ENCODE measurements around the gene PUS1. TPM values are rescaled to one million over a fixed set of nuclear protein-coding genes. Genes with fewer than 3 reads are reported as not detected.

The PUS1 gene
- total and polyA plus RNA-seq, 4 donors: 6.5 to 20.2 (median 18.8) TPM

GRCh38 chr12:131897875-131898274, 31.2 kb upstream of the PUS1 start:
- ATAC-seq (ENCODE audit: low FRiP score) (no peak), DNase-seq (peak in 1 of 2 donors; percentile 30)
- 66 to 79% methylated on average over 9 of the region's 9 CpGs for WGBS, 2 donors
- H3K27ac ChIP-seq (ENCODE audit: low read depth in 1 of 2, low read length in 2 of 2): no peak overlapping the region
- H3K4me1 ChIP-seq (ENCODE audit: control insufficient read depth in 1 of 2, insufficient read depth in 2 of 2, low read length in 2 of 2): no peaks in the 10 kb centered on the region
- no peaks in the 10 kb centered on the region for H3K9me3 ChIP-seq (ENCODE audit: control insufficient read depth, low read length)
- H3K27me3 ChIP-seq (ENCODE audit: control insufficient read depth in 1 of 2, insufficient read depth in 2 of 2, low read length in 1 of 2): no peaks in the 10 kb centered on the region
- H3K36me3 ChIP-seq (ENCODE audit: control insufficient read depth in 1 of 2, insufficient read depth in 2 of 2, low read length in 1 of 2): no peaks in the 10 kb centered on the region
- intact Hi-C loops (cut with DNase I): loop anchor here in 1 of 2 donors (2.0 to 10.0 kb wide), 2 partner anchors 13 to 247 kb away; partner anchors contain the start of genes DDX51 and NOC4L
- H3K4me3 ChIP-seq (ENCODE audit: low read length in 2 of 2): no peak overlapping the region

- Histone ChIP-seq H3K36me3 (ENCODE audit: control insufficient read depth in 1 of 2, insufficient read depth in 2 of 2, low read length in 1 of 2) (no peaks in the 10 kb centered on the region), H3K9me3 (ENCODE audit: control insufficient read depth, low read length) (no peaks in the 10 kb centered on the region), H3K4me1 (ENCODE audit: control insufficient read depth in 1 of 2, insufficient read depth in 2 of 2, low read length in 2 of 2) (no peaks in the 10 kb centered on the region), H3K4me3 (ENCODE audit: low read length in 2 of 2) (no peak overlapping the region), H3K27ac (ENCODE audit: low read depth in 1 of 2, low read length in 2 of 2) (no peak overlapping the region), H3K27me3 (ENCODE audit: control insufficient read depth in 1 of 2, insufficient read depth in 2 of 2, low read length in 1 of 2) (no peaks in the 10 kb centered on the region)
- peak in 1 of 2 donors; percentile 62 for DNase-seq
- WGBS, 2 donors: 82 to 96% methylated on average over 6 of the region's 6 CpGs
- no peak for ATAC-seq (ENCODE audit: low FRiP score)
- intact Hi-C loops (cut with DNase I): no loop called here
These were observed 28.7 kb upstream of the PUS1 start for GRCh38 chr12:131900397-131900796.

- Histone ChIP-seq H3K36me3 (ENCODE audit: control insufficient read depth in 1 of 2, insufficient read depth in 2 of 2, low read length in 1 of 2) (no peaks in the 10 kb centered on the region), H3K4me3 (ENCODE audit: low read length in 2 of 2) (no peak overlapping the region), H3K27me3 (ENCODE audit: control insufficient read depth in 1 of 2, insufficient read depth in 2 of 2, low read length in 1 of 2) (no peaks in the 10 kb centered on the region), H3K27ac (ENCODE audit: low read depth in 1 of 2, low read length in 2 of 2) (no peak overlapping the region), H3K4me1 (ENCODE audit: control insufficient read depth in 1 of 2, insufficient read depth in 2 of 2, low read length in 2 of 2) (no peaks in the 10 kb centered on the region), H3K9me3 (ENCODE audit: control insufficient read depth, low read length) (no peaks in the 10 kb centered on the region)
- 75 to 78% methylated on average over 30 of the region's 30 CpGs for WGBS, 2 donors
- intact Hi-C loops (cut with DNase I): no loop called here
- ATAC-seq (ENCODE audit: low FRiP score) (no peak), DNase-seq (peak; percentile 44 to 45)
These were observed 27.4 kb upstream of the PUS1 start for GRCh38 chr12:131901431-131902331.

- no peak for ATAC-seq (ENCODE audit: low FRiP score)
- no peaks in the 10 kb centered on the region for H3K27me3 ChIP-seq (ENCODE audit: control insufficient read depth in 1 of 2, insufficient read depth in 2 of 2, low read length in 1 of 2)
- no peaks in the 10 kb centered on the region for H3K4me1 ChIP-seq (ENCODE audit: control insufficient read depth in 1 of 2, insufficient read depth in 2 of 2, low read length in 2 of 2)
- no peaks in the 10 kb centered on the region for H3K9me3 ChIP-seq (ENCODE audit: control insufficient read depth, low read length)
- H3K4me3 ChIP-seq (ENCODE audit: low read length in 2 of 2): no peak overlapping the region
- WGBS, 2 donors: 73 to 75% methylated on average over 24 to 25 of the region's 25 CpGs
- no peak overlapping the region for H3K27ac ChIP-seq (ENCODE audit: low read depth in 1 of 2, low read length in 2 of 2)
- H3K36me3 ChIP-seq (ENCODE audit: control insufficient read depth in 1 of 2, insufficient read depth in 2 of 2, low read length in 1 of 2): no peaks in the 10 kb centered on the region
- peak in 1 of 2 donors; percentile 72 for DNase-seq
- intact Hi-C loops (cut with DNase I): no loop called here
These were observed 26.5 kb upstream of the PUS1 start for GRCh38 chr12:131902332-131903241.

GRCh38 chr12:131903270-131904255, 25.5 kb upstream of the PUS1 start:
- H3K27me3 ChIP-seq (ENCODE audit: control insufficient read depth in 1 of 2, insufficient read depth in 2 of 2, low read length in 1 of 2): no peaks in the 10 kb centered on the region
- H3K9me3 ChIP-seq (ENCODE audit: control insufficient read depth, low read length): no peaks in the 10 kb centered on the region
- 77 to 79% methylated on average over 13 of the region's 13 CpGs for WGBS, 2 donors
- ATAC-seq (ENCODE audit: low FRiP score) (no peak), DNase-seq (no peak)
- H3K27ac ChIP-seq (ENCODE audit: low read depth in 1 of 2, low read length in 2 of 2): no peak overlapping the region
- intact Hi-C loops (cut with DNase I): no loop called here
- no peaks in the 10 kb centered on the region for H3K4me1 ChIP-seq (ENCODE audit: control insufficient read depth in 1 of 2, insufficient read depth in 2 of 2, low read length in 2 of 2)
- no peaks in the 10 kb centered on the region for H3K36me3 ChIP-seq (ENCODE audit: control insufficient read depth in 1 of 2, insufficient read depth in 2 of 2, low read length in 1 of 2)
- H3K4me3 ChIP-seq (ENCODE audit: low read length in 2 of 2): no peak overlapping the region

GRCh38 chr12:131904346-131904745, 24.7 kb upstream of the PUS1 start:
- no peaks in the 10 kb centered on the region for H3K27me3 ChIP-seq (ENCODE audit: control insufficient read depth in 1 of 2, insufficient read depth in 2 of 2, low read length in 1 of 2)
- no peaks in the 10 kb centered on the region for H3K9me3 ChIP-seq (ENCODE audit: control insufficient read depth, low read length)
- DNase-seq: no peak
- no peaks in the 10 kb centered on the region for H3K36me3 ChIP-seq (ENCODE audit: control insufficient read depth in 1 of 2, insufficient read depth in 2 of 2, low read length in 1 of 2)
- intact Hi-C loops (cut with DNase I): no loop called here
- H3K4me3 ChIP-seq (ENCODE audit: low read length in 2 of 2): no peak overlapping the region
- ATAC-seq (ENCODE audit: low FRiP score): no peak
- WGBS, 2 donors: 86 to 90% methylated on average over 5 of the region's 5 CpGs
- H3K27ac ChIP-seq (ENCODE audit: low read depth in 1 of 2, low read length in 2 of 2): no peak overlapping the region
- H3K4me1 ChIP-seq (ENCODE audit: control insufficient read depth in 1 of 2, insufficient read depth in 2 of 2, low read length in 2 of 2): no peaks in the 10 kb centered on the region

- DNase-seq: no peak
- no peaks in the 10 kb centered on the region for H3K9me3 ChIP-seq (ENCODE audit: control insufficient read depth, low read length)
- WGBS, 2 donors: 83 to 86% methylated on average over 13 of the region's 13 CpGs
- intact Hi-C loops (cut with DNase I): no loop called here
- no peaks in the 10 kb centered on the region for H3K36me3 ChIP-seq (ENCODE audit: control insufficient read depth in 1 of 2, insufficient read depth in 2 of 2, low read length in 1 of 2)
- H3K4me3 ChIP-seq (ENCODE audit: low read length in 2 of 2): no peak overlapping the region
- H3K4me1 ChIP-seq (ENCODE audit: control insufficient read depth in 1 of 2, insufficient read depth in 2 of 2, low read length in 2 of 2): no peaks in the 10 kb centered on the region
- no peaks in the 10 kb centered on the region for H3K27me3 ChIP-seq (ENCODE audit: control insufficient read depth in 1 of 2, insufficient read depth in 2 of 2, low read length in 1 of 2)
- ATAC-seq (ENCODE audit: low FRiP score): no peak
- no peak overlapping the region for H3K27ac ChIP-seq (ENCODE audit: low read depth in 1 of 2, low read length in 2 of 2)
These were observed 23.9 kb upstream of the PUS1 start for GRCh38 chr12:131905081-131905629.
